PC-3 (cell line): ENCODE data around the gene ZWILCH. TPM values are rescaled to one million over a fixed set of nuclear protein-coding genes. Genes with fewer than 3 reads are reported as not detected.

Source experiments
- ATAC-seq: fragments of 200-7000 bp; cut with Tn5 transposase; 2 replicates; pipeline ENCODE4 v1.9.1; 2020; ENCODE audit warnings: mild to moderate bottlenecking, moderate library complexity
- BruUV-seq: library from RNA; stranded (reverse); fragments of 400-500 nt; replicated peaks from 2 replicates; lab custom pipeline; 2021; lab: Mats Ljungman, UMichigan
- CTCF ChIA-PET: fragments of 300-600 bp; sonication (Branson Sonifier 250); formaldehyde crosslinking; loops from one replicate; lab custom pipeline; 2022; ENCODE audit warnings: antibody characterized with exemption; lab: Charles Lee
- POLR2A ChIA-PET: fragments of 300-600 bp; sonication (Branson Sonifier 250); formaldehyde crosslinking; loops from one replicate; lab custom pipeline; 2022; ENCODE audit warnings: antibody characterized with exemption; ENCODE audit not compliant: unreplicated experiment; lab: Charles Lee
- DNase-seq: peaks from one replicate; pipeline ENCODE4 v3.0.0-alpha.2; 2015
- H2AFZ ChIP-seq: fragments of 300-600 bp; sonication (generic); 2 replicates; pipeline ENCODE4 v1.6.0; 2016; ENCODE audit warnings: antibody characterized with exemption, low read length
- H3F3A ChIP-seq: fragments of 300-600 bp; sonication (generic); one replicate; pipeline ENCODE4 v1.6.0; 2017; ENCODE audit warnings: antibody characterized with exemption, low read length, control low read depth, mild to moderate bottlenecking; ENCODE audit not compliant: unreplicated experiment
- H3K27ac ChIP-seq: fragments of 300-600 bp; sonication (generic); 2 replicates; pipeline ENCODE4 v1.5.1; 2016; ENCODE audit warnings: mild to moderate bottlenecking, low read length
- H3K27me3 ChIP-seq: fragments of 300-600 bp; sonication (generic); 2 replicates; pipeline ENCODE4 v1.6.1; 2016; ENCODE audit warnings: low read length, mixed read lengths
- H3K36me3 ChIP-seq: fragments of 300-600 bp; sonication (generic); 2 replicates; pipeline ENCODE4 v1.6.1; 2016; ENCODE audit warnings: low read depth, mixed run types, low read length, mixed read lengths
- H3K4me1 ChIP-seq: fragments of 300-600 bp; sonication (generic); 2 replicates; pipeline ENCODE4 v1.5.1; 2016; ENCODE audit warnings: low read length; ENCODE audit not compliant: insufficient read depth
- H3K4me2 ChIP-seq: fragments of 300-600 bp; sonication (generic); 2 replicates; pipeline ENCODE4 v1.6.0; 2016; ENCODE audit warnings: low read length
- H3K4me3 ChIP-seq: fragments of 300-600 bp; sonication (generic); 2 replicates; pipeline ENCODE4 v1.5.1; 2016; ENCODE audit warnings: mild to moderate bottlenecking, low read length, mixed read lengths
- H3K79me2 ChIP-seq: fragments of 300-600 bp; sonication (generic); 2 replicates; pipeline ENCODE4 v1.6.1; 2017; ENCODE audit warnings: low read length, mixed read lengths
- H3K9ac ChIP-seq: fragments of 300-600 bp; sonication (generic); 2 replicates; pipeline ENCODE4 v1.6.0; 2016; ENCODE audit warnings: mild to moderate bottlenecking, low read length
- H3K9me2 ChIP-seq: fragments of 300-600 bp; sonication (generic); replicated peaks from 2 replicates; pipeline ENCODE4 v1.6.1; 2016; ENCODE audit warnings: mixed run types, low read length, mixed read lengths
- H3K9me3 ChIP-seq: fragments of 300-600 bp; sonication (generic); 2 replicates; pipeline ENCODE4 v1.6.1; 2016; ENCODE audit warnings: low read length, mixed read lengths
- H4K20me1 ChIP-seq: fragments of 300-600 bp; sonication (generic); 2 replicates; pipeline ENCODE4 v1.6.1; 2016; ENCODE audit warnings: low read length, mixed read lengths
- EZH2 ChIP-seq: fragments of 300-600 bp; sonication (generic); IDR thresholded peaks from one replicate; pipeline ENCODE4 v1.6.1; 2017; ENCODE audit warnings: antibody characterized with exemption, mild to moderate bottlenecking, low read length; ENCODE audit not compliant: unreplicated experiment
- EZH2phosphoT487 ChIP-seq: fragments of 300-600 bp; sonication (generic); IDR thresholded peaks from 2 replicates; pipeline ENCODE4 v1.6.1; 2018; ENCODE audit warnings: mild to moderate bottlenecking, antibody characterized with exemption, low read length, borderline replicate concordance
- intact Hi-C: fragments of 100-400 bp; cut with micrococcal nuclease; formaldehyde crosslinking; loops from 2 replicates; pipeline ENCODE4 v1.9.0; 2023
- total RNA-seq: library from RNA; depleted of rRNA; stranded (reverse); fragments of >200 nt; gene quantifications from 2 replicates; pipeline ENCODE4 v1.2.3, GENCODE V29; 2014
- TF ChIP-seq, protein P1 (sequence below): fragments of 300-600 bp; sonication (generic); conservative IDR thresholded peaks from 2 replicates; pipeline ENCODE4 v1.5.1; 2017; ENCODE audit warnings: antibody characterized with exemption, low read depth, mild to moderate bottlenecking, low read length

The ZWILCH gene
- total RNA-seq, 1 experiment from 2014 or later, result 18.1 TPM

- no peak overlapping the region for H3K9ac ChIP-seq
- H3K36me3 ChIP-seq, result no peaks in the 10 kb centered on the region
- BruUV-seq, result no TSS peak
- DNase-seq (no peak), ATAC-seq (no peak)
- H3K9me3 ChIP-seq, result no peaks in the 10 kb centered on the region
- no peak overlapping the region for H3K27ac ChIP-seq
- no peak overlapping the region for H3K4me2 ChIP-seq
- TF ChIP-seq EZH2phosphoT487 (no peak), EZH2 (no peak)
- TF ChIP-seq, protein P1, sequence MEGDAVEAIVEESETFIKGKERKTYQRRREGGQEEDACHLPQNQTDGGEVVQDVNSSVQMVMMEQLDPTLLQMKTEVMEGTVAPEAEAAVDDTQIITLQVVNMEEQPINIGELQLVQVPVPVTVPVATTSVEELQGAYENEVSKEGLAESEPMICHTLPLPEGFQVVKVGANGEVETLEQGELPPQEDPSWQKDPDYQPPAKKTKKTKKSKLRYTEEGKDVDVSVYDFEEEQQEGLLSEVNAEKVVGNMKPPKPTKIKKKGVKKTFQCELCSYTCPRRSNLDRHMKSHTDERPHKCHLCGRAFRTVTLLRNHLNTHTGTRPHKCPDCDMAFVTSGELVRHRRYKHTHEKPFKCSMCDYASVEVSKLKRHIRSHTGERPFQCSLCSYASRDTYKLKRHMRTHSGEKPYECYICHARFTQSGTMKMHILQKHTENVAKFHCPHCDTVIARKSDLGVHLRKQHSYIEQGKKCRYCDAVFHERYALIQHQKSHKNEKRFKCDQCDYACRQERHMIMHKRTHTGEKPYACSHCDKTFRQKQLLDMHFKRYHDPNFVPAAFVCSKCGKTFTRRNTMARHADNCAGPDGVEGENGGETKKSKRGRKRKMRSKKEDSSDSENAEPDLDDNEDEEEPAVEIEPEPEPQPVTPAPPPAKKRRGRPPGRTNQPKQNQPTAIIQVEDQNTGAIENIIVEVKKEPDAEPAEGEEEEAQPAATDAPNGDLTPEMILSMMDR, result no peak
- H3K4me1 ChIP-seq, result 0 out of 2 replicates have a peak, but pooled peaks cover 3% of the 10 kb centered on the region
- intact Hi-C loops, result no loop called here
- H2AFZ ChIP-seq, result no peak overlapping the region
- H3K9me2 ChIP-seq, result no peaks in the 10 kb centered on the region
- H4K20me1 ChIP-seq, result no peaks in the 10 kb centered on the region
- CTCF ChIA-PET, result no interaction called here
- no peaks in the 10 kb centered on the region for H3K79me2 ChIP-seq
- no peaks in the 10 kb centered on the region for H3F3A ChIP-seq
- POLR2A ChIA-PET, result no interaction called here
- H3K27me3 ChIP-seq, result no peaks in the 10 kb centered on the region
- no peak overlapping the region for H3K4me3 ChIP-seq
Observed at GRCh38 chr15:66563126-66563525, 58.0 kb downstream of the ZWILCH start.

- H4K20me1 ChIP-seq, result no peaks in the 10 kb centered on the region
- ChIA-PET POLR2A (no interaction called here), CTCF (no interaction called here)
- H3K79me2 ChIP-seq, result no peaks in the 10 kb centered on the region
- H3K36me3 ChIP-seq, result no peaks in the 10 kb centered on the region
- no TSS peak for BruUV-seq
- H3K27ac ChIP-seq, result no peak overlapping the region
- no peak overlapping the region for H2AFZ ChIP-seq
- intact Hi-C loops, result no loop called here
- H3K4me2 ChIP-seq, result no peak overlapping the region
- TF ChIP-seq EZH2phosphoT487 (no peak), EZH2 (no peak)
- TF ChIP-seq, protein P1, result no peak
- H3K4me1 ChIP-seq, result 0 out of 2 replicates have a peak, but pooled peaks cover 3% of the 10 kb centered on the region
- DNase-seq (no peak), ATAC-seq (no peak)
- no peaks in the 10 kb centered on the region for H3K9me3 ChIP-seq
- no peaks in the 10 kb centered on the region for H3F3A ChIP-seq
- H3K9me2 ChIP-seq, result no peaks in the 10 kb centered on the region
- no peak overlapping the region for H3K9ac ChIP-seq
- no peak overlapping the region for H3K4me3 ChIP-seq
- H3K27me3 ChIP-seq, result no peaks in the 10 kb centered on the region
Observed at GRCh38 chr15:66563566-66564110, 58.5 kb downstream of the ZWILCH start.
